IPS-15b (cell line): ENCODE data around the gene GDI1.

ENCODE experiments used
- H3K27me3 ChIP-seq: one replicate; pipeline ENCODE4 v1.6.1; 2013; ENCODE audit warnings: low read length; ENCODE audit not compliant: control insufficient read depth, insufficient read depth
- H3K36me3 ChIP-seq: one replicate; pipeline ENCODE4 v1.6.1; 2013; ENCODE audit warnings: low read length; ENCODE audit not compliant: control insufficient read depth, insufficient read depth
- H3K4me1 ChIP-seq: one replicate; pipeline ENCODE4 v1.6.1; 2013; ENCODE audit warnings: mild to moderate bottlenecking, low read length; ENCODE audit not compliant: control insufficient read depth, insufficient read depth
- H3K4me3 ChIP-seq: one replicate; pipeline ENCODE4 v1.5.1; 2013; ENCODE audit warnings: low read depth, low read length
- H3K9ac ChIP-seq: one replicate; pipeline ENCODE4 v1.6.1; 2013; ENCODE audit warnings: low read depth, mild to moderate bottlenecking, low read length
- H3K9me3 ChIP-seq: one replicate; pipeline ENCODE4 v1.6.1; 2013; ENCODE audit warnings: mild to moderate bottlenecking, low read length; ENCODE audit not compliant: control insufficient read depth, insufficient read depth

The GDI1 gene

GRCh38 chrX:154469880-154470279, 32.9 kb downstream of the GDI1 start:
- H3K4me3 ChIP-seq, result no peak overlapping the region
- peaks cover 63% of the 10 kb centered on the region for H3K36me3 ChIP-seq
- no peaks in the 10 kb centered on the region for H3K9me3 ChIP-seq
- H3K9ac ChIP-seq, result no peak overlapping the region
- no peaks in the 10 kb centered on the region for H3K27me3 ChIP-seq
- no peaks in the 10 kb centered on the region for H3K4me1 ChIP-seq

DNA sequence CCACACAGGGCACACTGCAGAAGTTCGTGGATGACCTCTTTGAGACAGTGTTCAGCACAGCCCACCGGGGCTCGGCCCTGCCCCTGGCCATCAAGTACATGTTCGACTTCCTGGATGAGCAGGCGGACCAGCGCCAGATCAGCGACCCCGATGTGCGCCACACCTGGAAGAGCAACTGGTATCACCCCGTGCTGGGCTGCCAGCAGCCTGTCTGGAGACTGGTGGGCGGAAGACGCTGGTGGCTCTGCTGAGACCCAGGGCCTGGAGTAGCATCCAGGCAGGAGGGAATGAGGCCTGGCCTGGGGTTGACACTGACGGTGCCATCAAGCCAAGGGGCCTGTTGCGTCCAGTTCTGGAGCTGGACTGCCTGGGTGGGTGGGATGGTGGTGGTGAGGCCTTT, 33.5 kb downstream of the GDI1 start:
- Histone ChIP-seq H3K9me3 (no peaks in the 10 kb centered on the region), H3K4me3 (no peak overlapping the region), H3K9ac (no peak overlapping the region), H3K36me3 (peaks cover 58% of the 10 kb centered on the region), H3K4me1 (no peaks in the 10 kb centered on the region), H3K27me3 (no peaks in the 10 kb centered on the region)

DNA sequence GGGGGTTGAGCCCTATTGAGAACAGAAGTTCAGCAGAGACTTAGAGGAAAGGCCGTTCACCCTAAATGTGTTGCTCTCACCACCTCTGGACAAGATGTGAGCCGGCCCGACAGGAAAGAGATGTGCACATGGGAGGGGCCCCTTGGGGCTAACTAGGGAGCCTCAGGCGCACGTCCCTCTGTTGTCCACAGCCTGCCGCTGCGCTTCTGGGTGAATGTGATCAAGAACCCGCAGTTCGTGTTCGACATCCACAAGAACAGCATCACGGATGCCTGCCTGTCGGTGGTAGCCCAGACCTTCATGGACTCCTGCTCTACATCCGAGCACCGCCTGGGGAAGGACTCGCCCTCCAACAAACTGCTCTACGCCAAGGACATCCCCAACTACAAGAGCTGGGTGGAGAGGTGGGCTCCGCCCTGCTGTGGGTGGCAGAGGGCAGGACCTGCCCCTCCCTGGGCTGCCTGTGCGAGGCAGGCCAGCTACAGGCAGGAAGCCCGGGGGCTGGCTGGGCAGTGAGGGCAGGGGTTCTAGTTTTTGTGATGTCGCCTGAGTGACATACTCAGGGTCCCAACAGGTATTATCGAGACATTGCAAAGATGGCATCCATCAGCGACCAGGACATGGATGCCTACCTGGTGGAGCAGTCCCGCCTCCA, 34.1 kb downstream of the GDI1 start:
- H3K36me3 ChIP-seq, result peaks cover 52% of the 10 kb centered on the region
- H3K4me1 ChIP-seq, result no peaks in the 10 kb centered on the region
- H3K27me3 ChIP-seq, result no peaks in the 10 kb centered on the region
- H3K9ac ChIP-seq, result no peak overlapping the region
- no peaks in the 10 kb centered on the region for H3K9me3 ChIP-seq
- no peak overlapping the region for H3K4me3 ChIP-seq

- Histone ChIP-seq H3K9me3 (no peaks in the 10 kb centered on the region), H3K27me3 (no peaks in the 10 kb centered on the region), H3K4me3 (no peak overlapping the region), H3K4me1 (no peaks in the 10 kb centered on the region), H3K9ac (no peak overlapping the region), H3K36me3 (peaks cover 44% of the 10 kb centered on the region)
These were observed 35.1 kb downstream of the GDI1 start for GRCh38 chrX:154471839-154472684.

DNA sequence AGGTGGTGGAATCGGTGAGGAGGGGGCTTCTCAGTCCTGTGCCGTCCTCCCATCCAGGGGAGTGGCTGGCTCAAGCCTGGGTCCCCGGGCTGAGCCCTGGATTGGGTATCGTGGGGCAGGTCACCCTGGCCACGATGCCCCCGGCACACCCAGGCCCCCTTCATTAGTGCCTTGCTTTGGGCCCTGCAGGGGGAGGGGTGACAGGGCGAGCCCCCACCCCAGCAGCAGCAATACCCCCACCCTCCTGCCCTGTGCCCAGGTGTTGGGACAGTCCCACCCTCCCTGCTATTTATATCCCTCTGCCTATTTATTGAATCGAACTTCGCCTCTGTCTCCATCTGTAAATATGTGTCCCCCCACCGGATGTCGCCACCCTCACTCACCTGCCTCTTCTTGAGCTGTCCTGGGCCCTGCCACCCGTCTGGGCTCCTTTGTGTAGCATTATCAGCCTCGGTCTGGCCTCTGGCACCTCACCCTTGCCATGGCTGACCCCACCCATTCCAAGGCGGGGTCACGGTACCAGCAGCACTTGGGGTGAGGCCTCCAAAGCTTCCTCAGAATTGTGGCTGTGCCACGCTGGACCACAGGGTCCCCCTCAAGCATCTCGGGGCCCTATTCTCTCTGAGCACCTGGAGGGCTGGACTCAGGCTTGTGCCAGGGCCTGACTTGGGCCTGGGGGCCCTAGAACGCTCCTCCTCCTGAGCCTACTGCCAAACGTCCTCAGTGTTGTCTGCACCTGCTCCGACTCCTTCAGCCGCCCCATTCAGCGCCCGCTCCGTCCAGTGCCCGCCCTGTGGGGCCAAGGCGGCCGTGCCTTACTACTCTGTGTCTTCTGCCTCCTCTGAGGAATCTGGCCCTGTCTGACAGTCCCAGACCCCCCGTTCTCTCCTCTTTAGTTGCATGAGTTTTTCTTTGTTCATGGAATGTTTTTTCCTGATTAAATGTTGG, 36.0 kb downstream of the GDI1 start:
- no peak overlapping the region for H3K9ac ChIP-seq
- no peaks in the 10 kb centered on the region for H3K4me1 ChIP-seq
- H3K27me3 ChIP-seq, result no peaks in the 10 kb centered on the region
- H3K4me3 ChIP-seq, result no peak overlapping the region
- H3K9me3 ChIP-seq, result no peaks in the 10 kb centered on the region
- peaks cover 43% of the 10 kb centered on the region for H3K36me3 ChIP-seq

DNA sequence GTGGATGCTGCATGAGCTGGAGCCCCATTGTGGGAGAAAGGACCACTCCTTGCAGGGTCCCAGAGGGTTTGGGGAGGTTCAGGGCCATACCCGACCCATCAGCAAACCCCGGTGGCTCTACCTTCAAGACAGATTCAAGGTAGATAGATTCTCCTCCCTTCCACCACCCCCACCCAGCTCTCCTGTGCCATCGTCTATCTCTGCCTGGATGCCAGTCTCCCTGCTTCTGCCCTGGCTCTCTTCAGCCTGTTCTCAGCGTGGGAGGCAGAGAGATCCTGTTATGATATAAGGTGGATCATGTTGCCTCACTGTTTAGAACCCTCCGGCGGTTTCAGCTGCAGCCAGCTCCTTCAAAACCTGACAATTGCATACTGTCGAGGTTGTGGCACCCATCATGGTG, 36.7 kb downstream of the GDI1 start:
- H3K9ac ChIP-seq, result no peak overlapping the region
- H3K4me1 ChIP-seq, result no peaks in the 10 kb centered on the region
- no peak overlapping the region for H3K4me3 ChIP-seq

DNA sequence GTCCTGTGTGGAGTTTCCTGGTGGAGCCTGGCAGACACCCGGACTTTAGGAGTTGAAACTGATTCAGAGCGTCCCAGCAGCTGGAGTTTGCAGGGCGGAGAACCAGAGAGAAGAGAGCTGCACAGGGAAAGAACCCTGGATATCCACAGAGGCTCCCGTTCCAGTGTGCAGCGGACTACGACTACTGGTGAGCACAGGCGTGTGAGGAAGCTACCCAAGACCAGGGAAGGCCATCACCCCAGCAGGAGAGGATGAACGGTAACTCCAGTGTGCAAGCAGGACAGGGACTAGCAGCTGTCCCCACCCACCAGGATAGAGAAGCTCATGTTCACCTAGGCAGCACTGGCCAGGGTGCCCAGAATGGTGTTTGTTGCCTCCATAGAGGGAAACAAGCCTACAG, 39.9 kb downstream of the GDI1 start:
- H3K9me3 ChIP-seq, result no peaks in the 10 kb centered on the region
- no peak overlapping the region for H3K9ac ChIP-seq
- H3K4me1 ChIP-seq, result no peaks in the 10 kb centered on the region
- no peaks in the 10 kb centered on the region for H3K27me3 ChIP-seq
- H3K36me3 ChIP-seq, result peaks cover 13% of the 10 kb centered on the region
- H3K4me3 ChIP-seq, result no peak overlapping the region

More for the DNA sequence above, 36.7 kb downstream of the GDI1 start:
- H3K27me3 ChIP-seq, result no peaks in the 10 kb centered on the region
- peaks cover 36% of the 10 kb centered on the region for H3K36me3 ChIP-seq
- no peaks in the 10 kb centered on the region for H3K9me3 ChIP-seq

- Histone ChIP-seq H3K4me3 (peak overlapping the region; percentile 66), H3K36me3 (peaks cover 7% of the 10 kb centered on the region), H3K9me3 (no peaks in the 10 kb centered on the region), H3K9ac (peak overlapping the region; percentile 37), H3K4me1 (no peaks in the 10 kb centered on the region), H3K27me3 (no peaks in the 10 kb centered on the region)
These were observed 41.0 kb downstream of the GDI1 start for GRCh38 chrX:154477891-154478477.

DNA sequence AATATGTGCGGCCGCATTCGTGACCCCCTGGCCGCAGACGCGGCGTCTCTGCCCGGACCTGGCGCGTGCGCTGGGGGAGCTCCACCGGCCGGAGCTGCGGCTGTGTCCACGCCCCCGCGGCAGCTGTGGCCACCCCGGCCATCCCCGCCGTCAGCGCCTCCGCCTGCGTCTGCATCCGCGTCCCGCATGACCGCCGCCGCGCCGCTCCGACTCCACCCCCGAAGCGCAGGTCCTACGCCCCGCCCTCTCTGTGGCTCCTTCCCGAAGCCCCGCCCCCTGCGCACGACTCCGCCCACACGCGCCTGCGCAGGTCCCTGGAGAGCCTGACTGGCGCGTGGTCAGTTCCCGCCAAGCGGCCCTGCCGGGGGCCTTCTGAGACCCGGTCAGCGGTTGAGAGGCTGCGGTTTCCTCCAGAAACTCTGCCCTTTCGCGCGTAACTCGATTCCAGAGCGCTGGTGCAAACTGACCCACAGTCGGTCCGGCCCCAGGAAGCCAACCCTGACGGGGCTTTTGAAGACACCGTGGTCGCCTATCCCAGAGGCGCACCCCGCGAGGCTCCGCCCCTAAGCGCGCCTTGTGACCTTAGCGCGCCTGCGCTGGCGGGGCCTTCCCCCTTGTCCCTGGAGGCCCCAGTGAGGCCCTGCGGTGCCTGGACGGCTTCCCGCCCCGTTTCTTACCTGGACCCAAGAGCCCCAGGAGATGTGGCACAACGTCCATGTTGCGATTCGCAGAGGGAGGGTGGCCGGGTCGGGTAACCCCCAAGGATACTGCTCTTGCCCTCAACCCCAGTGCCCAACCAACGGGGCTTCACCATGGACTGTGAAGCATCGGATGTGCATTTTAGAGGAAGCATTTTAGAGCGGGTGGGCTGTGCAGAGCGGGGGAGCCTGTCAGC, 42.0 kb downstream of the GDI1 start, which contains the start of gene LAGE3:
Gene LAGE3 (minus strand): TSS at position 554 of the 895 bp plus-strand sequence. CDS start 366 bp downstream, at position 188.
- peak within 1 kb of the TSS; percentile 66 for H3K4me3 ChIP-seq
- H3K36me3 ChIP-seq, result peaks cover under 1% of the 10 kb centered on the region
- H3K9me3 ChIP-seq, result peaks cover 5% of the 10 kb centered on the region
- H3K9ac ChIP-seq, result peak within 1 kb of the TSS; percentile 37
- H3K27me3 ChIP-seq, result no peaks in the 10 kb centered on the region
- no peaks in the 10 kb centered on the region for H3K4me1 ChIP-seq

- H3K9me3 ChIP-seq, result peaks cover 5% of the 10 kb centered on the region
- H3K27me3 ChIP-seq, result no peaks in the 10 kb centered on the region
- H3K4me1 ChIP-seq, result no peaks in the 10 kb centered on the region
- no peak overlapping the region for H3K4me3 ChIP-seq
- peaks cover 9% of the 10 kb centered on the region for H3K36me3 ChIP-seq
- no peak overlapping the region for H3K9ac ChIP-seq
These were observed 44.2 kb downstream of the GDI1 start for GRCh38 chrX:154481195-154481594.
